Measurements from ENCODE around the gene LRP1B.

Gene LRP1B

DNA sequence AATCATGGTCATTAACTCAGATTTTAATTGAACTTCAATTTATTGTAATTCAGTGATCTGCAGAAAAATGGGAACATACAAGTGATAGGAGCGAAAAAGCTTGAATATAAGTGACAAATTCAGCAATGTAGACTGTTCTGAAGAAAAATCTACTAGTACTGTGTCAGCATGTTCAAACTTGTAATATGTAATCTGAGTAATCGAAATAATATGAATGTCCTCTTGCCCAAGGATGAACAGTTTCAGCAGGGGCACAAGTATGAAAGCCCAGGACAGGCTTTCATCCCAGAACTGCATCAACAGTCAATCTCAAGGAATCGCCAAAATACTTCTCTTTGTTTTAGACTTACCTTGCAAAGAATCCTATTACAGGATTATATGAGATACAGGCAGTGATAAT lies 1110.5 kb downstream of the LRP1B start:
- no peak for DNase-seq (ENCODE audit: low read depth)
- TF ChIP-seq, protein P1, sequence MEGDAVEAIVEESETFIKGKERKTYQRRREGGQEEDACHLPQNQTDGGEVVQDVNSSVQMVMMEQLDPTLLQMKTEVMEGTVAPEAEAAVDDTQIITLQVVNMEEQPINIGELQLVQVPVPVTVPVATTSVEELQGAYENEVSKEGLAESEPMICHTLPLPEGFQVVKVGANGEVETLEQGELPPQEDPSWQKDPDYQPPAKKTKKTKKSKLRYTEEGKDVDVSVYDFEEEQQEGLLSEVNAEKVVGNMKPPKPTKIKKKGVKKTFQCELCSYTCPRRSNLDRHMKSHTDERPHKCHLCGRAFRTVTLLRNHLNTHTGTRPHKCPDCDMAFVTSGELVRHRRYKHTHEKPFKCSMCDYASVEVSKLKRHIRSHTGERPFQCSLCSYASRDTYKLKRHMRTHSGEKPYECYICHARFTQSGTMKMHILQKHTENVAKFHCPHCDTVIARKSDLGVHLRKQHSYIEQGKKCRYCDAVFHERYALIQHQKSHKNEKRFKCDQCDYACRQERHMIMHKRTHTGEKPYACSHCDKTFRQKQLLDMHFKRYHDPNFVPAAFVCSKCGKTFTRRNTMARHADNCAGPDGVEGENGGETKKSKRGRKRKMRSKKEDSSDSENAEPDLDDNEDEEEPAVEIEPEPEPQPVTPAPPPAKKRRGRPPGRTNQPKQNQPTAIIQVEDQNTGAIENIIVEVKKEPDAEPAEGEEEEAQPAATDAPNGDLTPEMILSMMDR (IDR thresholded peaks at IDR 0.05; ENCODE audit: insufficient read depth, low read depth, low read length, missing control alignments) = no peak
- no peak overlapping the region for H3K4me3 ChIP-seq (ENCODE audit: low read depth, low read length)

DNA sequence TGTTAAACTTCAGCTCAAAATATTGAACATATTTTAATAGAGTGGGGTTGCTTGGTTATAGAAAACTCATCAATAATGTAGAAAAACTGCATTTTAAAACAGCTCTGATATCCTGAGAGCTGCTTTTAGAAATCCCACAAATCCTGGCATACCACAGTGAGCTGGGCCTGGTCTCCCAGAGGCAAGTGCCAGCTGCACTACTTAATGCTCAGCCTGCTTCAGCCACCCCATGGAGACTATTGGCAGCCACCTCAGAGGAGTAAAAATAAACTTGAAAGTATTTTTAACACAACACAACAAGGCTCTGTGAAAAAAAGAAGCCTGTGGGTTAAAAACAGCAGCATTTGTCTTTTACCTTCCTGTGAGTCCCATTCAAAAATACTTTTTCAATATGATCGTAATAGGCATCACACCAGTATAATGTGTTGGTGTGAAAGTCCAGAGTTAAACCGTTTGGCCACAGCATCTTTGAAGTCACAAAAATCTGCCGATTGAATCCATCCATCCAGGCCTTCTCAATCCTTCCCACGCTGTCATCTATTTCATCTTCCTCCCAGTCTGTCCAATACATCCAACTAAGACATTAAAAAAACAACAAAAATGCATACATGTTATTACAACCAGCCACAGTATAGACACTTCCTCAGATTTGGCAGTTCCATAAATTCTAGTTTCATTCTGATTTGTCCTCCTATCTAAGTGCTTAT lies 1115.3 kb downstream of the LRP1B start:
- TF ChIP-seq, protein P1 (IDR thresholded peaks at IDR 0.05; ENCODE audit: insufficient read depth, low read depth, low read length, missing control alignments) = no peak
- no peak for DNase-seq (ENCODE audit: low read depth)
- H3K4me3 ChIP-seq (ENCODE audit: low read depth, low read length) = no peak overlapping the region

DNA sequence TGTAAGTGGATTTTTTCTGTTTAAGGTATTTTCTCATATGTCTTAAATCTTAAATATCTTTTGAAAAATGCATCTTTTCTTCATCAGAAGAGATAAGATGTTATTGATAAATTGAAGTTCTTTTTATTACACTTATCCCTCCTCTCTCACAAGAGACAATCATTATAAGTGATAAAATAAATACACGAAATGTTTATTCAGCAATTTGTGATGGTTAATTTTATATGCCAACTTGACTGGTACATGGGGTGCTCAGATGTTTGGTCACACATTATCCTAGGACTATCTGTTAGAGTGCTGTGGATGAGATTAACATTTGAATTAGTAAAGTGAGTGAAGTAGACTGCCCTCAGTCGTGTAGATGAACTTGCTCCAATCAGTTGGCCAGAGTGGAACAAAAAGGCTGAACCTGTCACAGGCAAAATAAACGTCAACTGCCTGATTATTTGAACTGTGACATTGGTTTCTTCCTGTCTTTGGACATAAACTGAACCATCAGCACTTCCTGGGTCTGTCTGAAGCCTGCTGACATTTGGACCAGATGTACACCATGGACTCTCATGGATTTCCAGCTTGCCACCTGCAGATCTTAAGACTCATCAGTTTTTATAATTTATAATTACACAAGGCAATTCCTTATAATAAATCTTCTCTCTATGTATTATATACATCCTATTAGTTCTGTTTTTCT lies 1126.7 kb downstream of the LRP1B start:
- TF ChIP-seq, protein P1 (IDR thresholded peaks at IDR 0.05; ENCODE audit: insufficient read depth, low read depth, low read length, missing control alignments) = no peak
- DNase-seq (ENCODE audit: low read depth) = no peak

DNA sequence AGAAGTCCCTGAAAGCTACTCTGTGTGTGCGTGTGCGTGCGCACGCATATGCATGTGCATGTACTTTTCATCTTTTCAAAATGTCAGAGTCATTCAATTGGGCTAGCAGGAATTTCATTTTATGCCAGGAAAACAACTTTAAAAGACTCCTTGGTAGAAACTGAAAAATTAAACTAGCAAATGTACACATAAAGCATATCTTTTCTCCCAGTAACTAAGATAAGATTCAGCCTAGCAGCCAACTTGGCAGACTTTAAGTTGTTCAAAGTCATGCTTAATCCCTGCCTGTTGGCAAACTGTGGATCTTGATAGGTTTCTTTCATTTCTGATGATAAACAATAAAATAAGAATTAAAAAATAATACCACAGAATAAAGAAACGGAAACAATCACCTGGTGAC lies 1129.1 kb downstream of the LRP1B start:
- no peak overlapping the region for H3K4me3 ChIP-seq (ENCODE audit: low read depth, low read length)
- no peak for DNase-seq (ENCODE audit: low read depth)
- TF ChIP-seq, protein P1 (IDR thresholded peaks at IDR 0.05; ENCODE audit: insufficient read depth, low read depth, low read length, missing control alignments) = no peak

More for the DNA sequence above, 1126.7 kb downstream of the LRP1B start:
- no peak overlapping the region for H3K4me3 ChIP-seq (ENCODE audit: low read depth, low read length)

DNA sequence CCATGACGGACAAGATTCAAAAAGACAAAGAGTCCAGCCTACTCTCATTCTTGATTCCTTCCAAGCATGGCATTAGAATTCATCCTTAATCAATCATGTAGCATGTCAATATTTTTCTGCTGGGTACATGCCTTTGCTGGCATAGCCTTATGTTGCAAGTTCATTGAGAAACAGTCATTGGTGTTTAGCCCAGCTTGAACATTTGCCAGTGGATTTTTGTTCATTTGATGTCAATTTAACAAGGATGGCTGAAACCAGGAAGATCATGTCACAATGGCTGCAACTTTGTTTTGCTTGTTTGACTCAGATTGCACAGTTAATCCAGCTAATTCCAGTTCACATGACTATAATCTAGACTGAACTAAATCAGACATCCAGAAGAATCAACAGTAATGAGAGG lies 1132.2 kb downstream of the LRP1B start:
- no peak for DNase-seq (ENCODE audit: low read depth)
- TF ChIP-seq, protein P1 (IDR thresholded peaks at IDR 0.05; ENCODE audit: insufficient read depth, low read depth, low read length, missing control alignments) = no peak
- H3K4me3 ChIP-seq (ENCODE audit: low read depth, low read length) = no peak overlapping the region

DNA sequence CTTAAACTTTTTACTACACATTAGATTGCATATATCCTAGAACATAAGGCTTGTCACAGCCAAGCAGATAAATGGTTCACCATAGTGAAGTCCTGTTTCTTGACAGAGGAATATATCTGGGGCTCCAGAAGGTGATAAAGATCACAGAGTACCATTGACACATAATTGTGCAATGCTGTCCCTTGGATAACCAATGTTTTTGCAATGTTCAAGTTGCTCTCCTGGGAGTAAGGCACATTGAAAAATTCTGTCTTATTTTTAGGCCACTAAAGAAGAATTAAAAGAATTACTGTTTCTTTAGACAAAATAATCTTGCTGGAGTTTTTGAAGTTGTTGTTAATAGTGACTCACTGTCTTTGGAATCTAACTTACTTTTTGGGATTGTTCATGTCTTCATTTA lies 1132.8 kb downstream of the LRP1B start:
- TF ChIP-seq, protein P1 (IDR thresholded peaks at IDR 0.05; ENCODE audit: insufficient read depth, low read depth, low read length, missing control alignments) = no peak
- no peak overlapping the region for H3K4me3 ChIP-seq (ENCODE audit: low read depth, low read length)
- DNase-seq (ENCODE audit: low read depth) = no peak
